Right lobe of liver (tissue), 4 donors: ENCODE results near the gene CUBN.

Experiments
- POLR2A ChIP-seq: fragments of 450-650 bp; IDR thresholded peaks from one replicate; pipeline ENCODE4 v1.6.1; 2017; ENCODE audit warnings: antibody characterized with exemption, mild to moderate bottlenecking
- TF ChIP-seq, protein P1 (sequence below), 4 donors: fragments of 200-600 bp in 3 of 4; fragments of 450-650 bp in 1 of 4; IDR thresholded peaks; one replicate each; pipeline versions ENCODE4 v1.5.1 to v1.8.0; 2016 to 2022; ENCODE audit warnings: antibody characterized with exemption in 4 of 4, mild to moderate bottlenecking in 2 of 4
- donor health status: DM: no; HTN: no; CAD: no.
- donor health status: DM: no; HTN: no; CAD: no.
- donor health status: DM: no; HTN: yes; CAD: no.

GRCh38 chr10:17125206-17125893 is 4.3 kb downstream of the CUBN start:
- TF ChIP-seq, protein P1, sequence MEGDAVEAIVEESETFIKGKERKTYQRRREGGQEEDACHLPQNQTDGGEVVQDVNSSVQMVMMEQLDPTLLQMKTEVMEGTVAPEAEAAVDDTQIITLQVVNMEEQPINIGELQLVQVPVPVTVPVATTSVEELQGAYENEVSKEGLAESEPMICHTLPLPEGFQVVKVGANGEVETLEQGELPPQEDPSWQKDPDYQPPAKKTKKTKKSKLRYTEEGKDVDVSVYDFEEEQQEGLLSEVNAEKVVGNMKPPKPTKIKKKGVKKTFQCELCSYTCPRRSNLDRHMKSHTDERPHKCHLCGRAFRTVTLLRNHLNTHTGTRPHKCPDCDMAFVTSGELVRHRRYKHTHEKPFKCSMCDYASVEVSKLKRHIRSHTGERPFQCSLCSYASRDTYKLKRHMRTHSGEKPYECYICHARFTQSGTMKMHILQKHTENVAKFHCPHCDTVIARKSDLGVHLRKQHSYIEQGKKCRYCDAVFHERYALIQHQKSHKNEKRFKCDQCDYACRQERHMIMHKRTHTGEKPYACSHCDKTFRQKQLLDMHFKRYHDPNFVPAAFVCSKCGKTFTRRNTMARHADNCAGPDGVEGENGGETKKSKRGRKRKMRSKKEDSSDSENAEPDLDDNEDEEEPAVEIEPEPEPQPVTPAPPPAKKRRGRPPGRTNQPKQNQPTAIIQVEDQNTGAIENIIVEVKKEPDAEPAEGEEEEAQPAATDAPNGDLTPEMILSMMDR (IDR thresholded peaks at IDR 0.05), result no peak
- no peak for TF ChIP-seq POLR2A
